RWPE2 (cell line): ENCODE results near the gene ZYG11B.
"Not testable (repeated sequence)": the region's sequence is repeated elsewhere in the genome, so short reads cannot be mapped to it uniquely, and the experiment has no call there.

ENCODE experiments used
- ATAC-seq: fragments of 200-7000 bp; cut with Tn5 transposase; 3 replicates; pipeline ENCODE4 v1.9.1; 2021; ENCODE audit warnings: low read depth
- DNase-seq: peaks from one replicate; pipeline ENCODE4 v3.0.0-alpha.2; 2020; ENCODE audit warnings: low spot score
- H3K27ac ChIP-seq: fragments of 450-650 bp; 2 replicates; pipeline ENCODE4 v1.5.1; 2017; ENCODE audit warnings: mild to moderate bottlenecking; ENCODE audit not compliant: poor library complexity, severe bottlenecking
- H3K27me3 ChIP-seq: fragments of 250-450 bp; sonication (Bioruptor Pico); 2 replicates; pipeline ENCODE4 v1.5.1; 2021; ENCODE audit warnings: mild to moderate bottlenecking, moderate library complexity; ENCODE audit not compliant: insufficient read depth, poor library complexity, severe bottlenecking
- H3K36me3 ChIP-seq: fragments of 250-450 bp; sonication (Bioruptor Pico); 2 replicates; pipeline ENCODE4 v1.5.1; 2020; ENCODE audit warnings: low read depth, mild to moderate bottlenecking, moderate library complexity
- H3K4me1 ChIP-seq: fragments of 250-450 bp; sonication (Bioruptor Pico); 2 replicates; pipeline ENCODE4 v1.5.1; 2021; ENCODE audit warnings: mild to moderate bottlenecking, moderate library complexity; ENCODE audit not compliant: insufficient read depth, poor library complexity, severe bottlenecking
- H3K4me3 ChIP-seq: fragments of 250-450 bp; sonication (Bioruptor Pico); 2 replicates; pipeline ENCODE4 v1.5.1; 2021; ENCODE audit warnings: mild to moderate bottlenecking, moderate library complexity; ENCODE audit not compliant: severe bottlenecking
- H3K9me3 ChIP-seq: fragments of 250-450 bp; sonication (Bioruptor Pico); 2 replicates; pipeline ENCODE4 v1.5.1; 2021; ENCODE audit warnings: mild to moderate bottlenecking, moderate library complexity; ENCODE audit not compliant: severe bottlenecking
- TF ChIP-seq, protein P1 (sequence below): fragments of 450-650 bp; IDR thresholded peaks from one replicate; pipeline ENCODE4 v1.5.1; 2017; ENCODE audit warnings: mild to moderate bottlenecking, moderate library complexity; ENCODE audit not compliant: poor library complexity, severe bottlenecking

Gene ZYG11B

DNA sequence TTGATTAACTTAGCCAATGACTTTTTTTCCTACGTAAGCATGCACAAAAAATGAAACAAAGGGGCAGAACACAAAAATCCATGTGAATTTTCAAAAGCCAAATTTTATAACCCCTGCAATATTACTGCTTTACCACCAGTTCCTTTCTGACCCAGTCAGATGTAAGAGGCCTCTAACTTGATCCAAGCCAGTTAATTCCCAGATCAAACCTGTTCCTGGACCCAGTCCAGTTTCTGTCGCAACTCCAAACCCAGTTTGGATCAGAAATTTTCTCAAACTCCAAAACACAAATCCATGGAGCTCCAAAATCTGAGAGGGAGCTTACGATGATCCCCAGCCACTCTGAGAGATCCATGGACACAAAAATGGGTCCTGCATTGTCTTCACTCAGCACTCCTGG lies 108.5 kb downstream of the ZYG11B start:
- no peaks in the 10 kb centered on the region for H3K27me3 ChIP-seq
- no peak overlapping the region for H3K4me3 ChIP-seq
- H3K27ac ChIP-seq: no peak overlapping the region
- no peaks in the 10 kb centered on the region for H3K4me1 ChIP-seq
- TF ChIP-seq, protein P1, sequence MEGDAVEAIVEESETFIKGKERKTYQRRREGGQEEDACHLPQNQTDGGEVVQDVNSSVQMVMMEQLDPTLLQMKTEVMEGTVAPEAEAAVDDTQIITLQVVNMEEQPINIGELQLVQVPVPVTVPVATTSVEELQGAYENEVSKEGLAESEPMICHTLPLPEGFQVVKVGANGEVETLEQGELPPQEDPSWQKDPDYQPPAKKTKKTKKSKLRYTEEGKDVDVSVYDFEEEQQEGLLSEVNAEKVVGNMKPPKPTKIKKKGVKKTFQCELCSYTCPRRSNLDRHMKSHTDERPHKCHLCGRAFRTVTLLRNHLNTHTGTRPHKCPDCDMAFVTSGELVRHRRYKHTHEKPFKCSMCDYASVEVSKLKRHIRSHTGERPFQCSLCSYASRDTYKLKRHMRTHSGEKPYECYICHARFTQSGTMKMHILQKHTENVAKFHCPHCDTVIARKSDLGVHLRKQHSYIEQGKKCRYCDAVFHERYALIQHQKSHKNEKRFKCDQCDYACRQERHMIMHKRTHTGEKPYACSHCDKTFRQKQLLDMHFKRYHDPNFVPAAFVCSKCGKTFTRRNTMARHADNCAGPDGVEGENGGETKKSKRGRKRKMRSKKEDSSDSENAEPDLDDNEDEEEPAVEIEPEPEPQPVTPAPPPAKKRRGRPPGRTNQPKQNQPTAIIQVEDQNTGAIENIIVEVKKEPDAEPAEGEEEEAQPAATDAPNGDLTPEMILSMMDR: no peak
- DNase-seq: no peak
- no peaks in the 10 kb centered on the region for H3K9me3 ChIP-seq
- ATAC-seq: no peak
- no peaks in the 10 kb centered on the region for H3K36me3 ChIP-seq

DNA sequence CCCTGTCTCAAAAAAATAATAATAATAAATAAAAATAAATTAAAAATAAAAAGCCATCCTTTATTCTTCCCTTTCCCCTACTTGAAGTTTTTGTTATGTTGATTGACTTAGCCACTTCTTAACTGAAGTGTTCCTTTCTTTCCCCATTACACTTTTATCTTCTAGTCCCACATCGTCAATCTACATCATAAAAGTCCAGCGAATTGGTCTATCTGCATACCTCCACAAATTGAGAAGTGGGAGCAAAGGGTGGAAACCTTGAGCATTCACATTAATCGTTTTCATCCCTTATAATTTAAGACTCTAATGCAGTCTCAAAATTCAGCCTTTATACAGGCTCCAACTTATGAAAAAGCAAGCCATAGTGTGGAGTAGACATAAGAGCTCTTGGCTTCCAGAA lies 109.8 kb downstream of the ZYG11B start:
- TF ChIP-seq, protein P1: no peak
- Histone ChIP-seq H3K36me3 (no peaks in the 10 kb centered on the region), H3K27me3 (no peaks in the 10 kb centered on the region), H3K9me3 (no peaks in the 10 kb centered on the region), H3K4me1 (no peaks in the 10 kb centered on the region), H3K27ac (no peak overlapping the region), H3K4me3 (no peak overlapping the region)
- ATAC-seq (no peak), DNase-seq (no peak)

DNA sequence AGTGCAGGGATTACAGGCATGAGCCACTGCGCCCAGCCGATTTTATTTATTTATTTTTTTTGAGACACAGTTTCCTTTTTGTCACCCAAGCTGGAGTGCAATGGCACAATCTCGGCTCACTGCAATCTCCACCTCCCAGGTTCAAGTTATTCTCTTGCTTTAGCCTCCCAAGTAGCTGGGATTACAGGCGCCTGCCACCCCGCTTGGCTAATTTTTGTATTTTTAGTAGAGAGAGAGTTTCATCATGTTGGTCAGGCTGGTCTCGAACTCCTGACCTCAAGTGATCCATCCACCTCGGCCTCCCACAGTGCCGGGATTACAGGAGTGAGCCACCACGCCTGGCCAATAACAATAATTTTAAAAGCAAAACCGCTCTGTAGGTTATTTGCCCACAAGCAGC lies 112.9 kb downstream of the ZYG11B start:
- ATAC-seq, H3K4me3 ChIP-seq, H3K27ac ChIP-seq, H3K27me3 ChIP-seq, DNase-seq, H3K4me1 ChIP-seq, H3K36me3 ChIP-seq, H3K9me3 ChIP-seq: not testable (repeated sequence)

DNA sequence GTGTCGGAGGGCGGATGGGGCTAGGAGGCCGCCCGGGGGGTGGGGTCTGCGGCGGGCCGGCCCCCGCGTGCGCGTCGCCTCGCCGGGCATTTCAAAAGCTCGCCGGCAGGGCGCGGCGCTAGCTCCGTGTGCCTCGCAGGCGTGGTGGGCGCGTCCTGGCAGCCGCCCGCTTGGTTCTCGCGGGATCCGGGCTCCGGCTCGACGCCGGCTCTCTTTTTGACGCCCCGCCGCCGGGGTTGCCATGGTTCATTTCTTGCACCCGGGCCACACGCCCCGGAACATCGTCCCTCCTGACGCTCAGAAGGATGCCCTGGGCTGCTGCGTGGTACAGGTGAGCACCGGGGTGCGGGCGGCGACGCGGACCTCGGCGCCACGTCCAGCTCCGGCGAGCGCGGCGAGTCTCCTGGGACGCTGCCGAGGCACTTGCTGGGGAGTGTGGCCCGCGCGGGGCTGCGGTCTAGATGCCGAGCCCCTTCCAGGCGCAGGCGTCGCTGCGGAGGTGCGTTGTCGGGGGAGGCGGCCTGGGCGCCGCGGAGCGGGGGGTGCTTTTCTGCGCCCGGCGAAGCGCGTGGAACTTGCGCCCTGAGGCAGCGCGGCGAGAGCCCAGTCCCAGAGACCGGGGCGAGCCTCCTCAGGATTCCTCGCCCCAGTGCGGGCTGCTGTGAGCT lies 116.5 kb downstream of the ZYG11B start, which contains the start of gene ZYG11A:
Gene ZYG11A, plus strand, starts transcription at position 118 of the 668 bp plus-strand sequence. Its CDS starts 124 bp downstream, at position 242.
- Histone ChIP-seq H3K36me3 (no peaks in the 10 kb centered on the region), H3K4me3 (peak within 1 kb of the TSS; percentile 45), H3K27ac (peak within 1 kb of the TSS; percentile 43), H3K27me3 (no peaks in the 10 kb centered on the region), H3K4me1 (no peaks in the 10 kb centered on the region), H3K9me3 (no peaks in the 10 kb centered on the region)
- TF ChIP-seq, protein P1: peak; percentile 23
- DNase-seq (peak; percentile 90), ATAC-seq (peak; percentile 90)

DNA sequence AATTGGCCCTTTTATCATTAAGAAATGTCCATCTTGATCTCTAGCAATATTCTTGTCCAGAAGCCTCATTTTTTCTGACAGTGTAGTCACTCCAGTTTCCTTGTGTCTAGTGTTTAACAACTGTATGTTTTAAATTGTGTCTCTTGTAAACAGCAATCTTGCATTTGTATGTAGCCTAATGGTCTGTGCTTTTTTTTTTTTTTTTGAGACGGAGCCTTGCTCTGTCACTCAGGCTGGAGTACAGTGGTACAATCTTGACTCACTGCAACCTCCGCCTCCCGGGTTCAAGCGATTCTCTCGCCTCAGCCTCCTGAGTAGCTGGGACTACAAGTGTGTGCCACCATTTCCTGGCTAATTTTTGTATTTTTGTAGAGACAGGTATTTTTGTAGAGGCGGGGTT lies 118.9 kb downstream of the ZYG11B start:
- H3K4me3 ChIP-seq, H3K27ac ChIP-seq, H3K27me3 ChIP-seq, H3K36me3 ChIP-seq, ATAC-seq, H3K4me1 ChIP-seq, H3K9me3 ChIP-seq, DNase-seq: not testable (repeated sequence)

DNA sequence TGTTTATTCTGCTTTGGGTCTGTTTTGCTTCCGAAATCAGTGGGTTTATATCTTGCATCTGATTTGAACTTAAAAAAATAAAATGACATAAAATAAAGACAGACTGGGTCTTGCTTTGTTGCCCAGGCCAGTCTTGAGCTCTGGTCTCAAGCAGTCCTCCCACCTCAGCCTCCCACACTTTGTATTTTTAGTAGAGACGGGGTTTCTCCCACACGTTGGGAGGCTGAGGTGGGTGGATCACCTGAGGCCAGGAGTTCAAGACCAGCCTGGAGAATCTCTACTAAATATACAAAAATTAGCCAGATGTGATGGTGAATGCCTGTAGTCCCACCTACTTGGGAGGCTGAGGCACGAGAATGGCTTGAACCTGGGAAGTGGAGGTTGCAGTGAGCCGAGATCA lies 122.2 kb downstream of the ZYG11B start:
- TF ChIP-seq, protein P1: no peak
- Histone ChIP-seq H3K27ac (no peak overlapping the region), H3K36me3 (no peaks in the 10 kb centered on the region), H3K4me1 (no peaks in the 10 kb centered on the region), H3K4me3 (no peak overlapping the region), H3K27me3 (no peaks in the 10 kb centered on the region), H3K9me3 (no peaks in the 10 kb centered on the region)
- ATAC-seq: no peak
- no peak for DNase-seq
